Suprapubic skin (tissue), 4 donors: Measurements from ENCODE around the gene RNF183. TPM values are rescaled to one million over a fixed set of nuclear protein-coding genes. Genes with fewer than 3 reads are reported as not detected.
"Not testable (repeated sequence)": the region's sequence is repeated elsewhere in the genome, so short reads cannot be mapped to it uniquely, and the experiment has no call there.

ENCODE experiments used
- DNase-seq, 2 donors: peaks; one replicate each; pipeline ENCODE4 v3.0.0-alpha.2; 2019; ENCODE audit warnings: low spot score in 2 of 2
- H3K27ac ChIP-seq: fragments of 200-600 bp; sonication (generic); one replicate; pipeline ENCODE4 v1.5.1; 2019
- H3K27me3 ChIP-seq: fragments of 200-600 bp; sonication (generic); one replicate; pipeline ENCODE4 v1.5.1; 2019
- H3K36me3 ChIP-seq: fragments of 200-600 bp; sonication (generic); one replicate; pipeline ENCODE4 v1.5.1; 2019
- H3K4me1 ChIP-seq: fragments of 200-600 bp; sonication (generic); one replicate; pipeline ENCODE4 v1.5.1; 2019
- H3K4me3 ChIP-seq: fragments of 200-600 bp; sonication (generic); one replicate; pipeline ENCODE4 v1.5.1; 2019; ENCODE audit warnings: mild to moderate bottlenecking
- H3K9me3 ChIP-seq: fragments of 200-600 bp; sonication (generic); one replicate; pipeline ENCODE4 v1.5.1; 2019
- CTCF ChIP-seq, 2 donors: fragments of 200-600 bp in 1 of 2; fragments of 450-650 bp in 1 of 2; sonication (generic) in 1 of 2; IDR thresholded peaks; one replicate each; pipeline ENCODE4 v1.5.1; 2016 to 2019; ENCODE audit warnings: antibody characterized with exemption in 2 of 2, mild to moderate bottlenecking in 1 of 2, moderate library complexity in 1 of 2
- EP300 ChIP-seq: sonication (generic); formaldehyde crosslinking; IDR thresholded peaks from one replicate; pipeline ENCODE4 v1.6.1; 2017; ENCODE audit warnings: antibody characterized with exemption
- POLR2A ChIP-seq, 2 donors: fragments of 450-650 bp; IDR thresholded peaks; one replicate each; pipeline ENCODE4 v1.6.1; 2017; ENCODE audit warnings: antibody characterized with exemption in 2 of 2, mild to moderate bottlenecking in 2 of 2, moderate library complexity in 2 of 2
- POLR2AphosphoS5 ChIP-seq, 3 donors: sonication (generic); formaldehyde crosslinking; IDR thresholded peaks; one replicate each; pipeline ENCODE4 v1.6.1; 2017; ENCODE audit warnings: antibody characterized with exemption in 3 of 3
- WGBS: methylation state at CpG from one replicate; pipeline ENCODE4 v1.1.5; 2018; 5-methylcytosine and 5-hydroxymethylcytosine counted together
- total RNA-seq, 4 donors: library from RNA; depleted of rRNA; stranded (reverse); fragments of >200 nt; gene quantifications; one replicate each; pipeline ENCODE4 v1.1.0, GENCODE V29; 2016

The RNF183 gene
- total RNA-seq, 4 donors from 2014 or later = 2.0 TPM; not detected in 3

- Histone ChIP-seq H3K27me3 (no peaks in the 10 kb centered on the region), H3K4me3 (no peak overlapping the region), H3K27ac (no peak overlapping the region), H3K9me3 (no peaks in the 10 kb centered on the region), H3K4me1 (peaks cover 2% of the 10 kb centered on the region), H3K36me3 (no peaks in the 10 kb centered on the region)
- WGBS = 90% methylated on average over 2 of the region's 2 CpGs
- no peak for TF ChIP-seq EP300
- no peak for TF ChIP-seq POLR2A (IDR thresholded peaks at IDR 0.05)
- no peak for TF ChIP-seq CTCF (IDR thresholded peaks at IDR 0.05)
- TF ChIP-seq POLR2AphosphoS5 (IDR thresholded peaks at IDR 0.05) = no peak
- no peak for DNase-seq
Observed at GRCh38 chr9:113250807-113251206, 52.4 kb downstream of the RNF183 start.

GRCh38 chr9:113249661-113250060 lies 53.5 kb downstream of the RNF183 start:
- H3K27ac ChIP-seq, H3K4me3 ChIP-seq, H3K27me3 ChIP-seq, H3K4me1 ChIP-seq, DNase-seq, H3K36me3 ChIP-seq, H3K9me3 ChIP-seq: not testable (repeated sequence)
- 92% methylated on average over 2 of the region's 2 CpGs for WGBS

- Histone ChIP-seq H3K36me3 (no peaks in the 10 kb centered on the region), H3K27ac (no peak overlapping the region), H3K9me3 (no peaks in the 10 kb centered on the region), H3K4me3 (no peak overlapping the region), H3K4me1 (peaks cover 2% of the 10 kb centered on the region), H3K27me3 (no peaks in the 10 kb centered on the region)
- no peak for DNase-seq
- TF ChIP-seq POLR2A (IDR thresholded peaks at IDR 0.05) (no peak), EP300 (no peak), POLR2AphosphoS5 (IDR thresholded peaks at IDR 0.05) (no peak), CTCF (IDR thresholded peaks at IDR 0.05) (no peak)
Observed at GRCh38 chr9:113247640-113248039, 55.5 kb downstream of the RNF183 start.

Other genes with a start within 250 kb of the RNF183 start
- 1 to 10 TPM; 1.1 to 3.7 (median 1.4) TPM for gene ZFP37, start 246.7 kb downstream of the RNF183 start, total RNA-seq
- gene SLC31A2, start 152.4 kb downstream of the RNF183 start, total RNA-seq = 100 to 1,000 TPM in 2 of 4 donors, 10 to 100 TPM in 2; 49.8 to 114 (median 88.4) TPM
- gene FKBP15, start 82.1 kb downstream of the RNF183 start, total RNA-seq = 10 to 100 TPM; 26.2 to 45.7 (median 30.5) TPM
- gene SLC31A1, start 81.8 kb downstream of the RNF183 start, total RNA-seq = 10 to 100 TPM; 17.1 to 46.3 (median 27.2) TPM
- 10 to 100 TPM; 18.8 to 21.9 (median 20.4) TPM for gene CDC26, start 27.8 kb downstream of the RNF183 start, total RNA-seq
- 10 to 100 TPM; 13.6 to 21.3 (median 17.6) TPM for gene PRPF4, start 27.7 kb downstream of the RNF183 start, total RNA-seq
- gene WDR31, start 36.9 kb upstream of the RNF183 start, total RNA-seq = 1 to 10 TPM; 1.2 to 3.5 (median 1.7) TPM
- gene BSPRY, start 46.2 kb upstream of the RNF183 start, total RNA-seq = 10 to 100 TPM in 3 of 4 donors, 1 to 10 TPM in 1; 8.3 to 37.3 (median 30.8) TPM
- gene HDHD3, start 73.6 kb upstream of the RNF183 start, total RNA-seq = 10 to 100 TPM; 24.9 to 69.0 (median 58.6) TPM
- gene ALAD, start 97.9 kb upstream of the RNF183 start, total RNA-seq = 10 to 100 TPM; 47.1 to 66.6 (median 53.6) TPM
- gene POLE3, start 107.3 kb upstream of the RNF183 start, total RNA-seq = 10 to 100 TPM; 32.6 to 52.6 (median 36.6) TPM
- gene C9orf43, start 107.4 kb upstream of the RNF183 start, total RNA-seq = 1 to 10 TPM in 3 of 4 donors, under 1 TPM in 1; 0.57 to 2.2 (median 2.1) TPM
- gene RGS3, start 160.4 kb upstream of the RNF183 start, total RNA-seq = 10 to 100 TPM; 11.0 to 18.8 (median 16.0) TPM